AG04450 (cell line): ENCODE data around the gene PRPSAP1. TPM values are rescaled to one million over a fixed set of nuclear protein-coding genes. Genes with fewer than 3 reads are reported as not detected.
"Not testable (repeated sequence)": the region's sequence is repeated elsewhere in the genome, so short reads cannot be mapped to it uniquely, and the experiment has no call there.

Source experiments
- CTCF ChIA-PET: fragments of 300-600, 350-600 bp; formaldehyde crosslinking; extraction: SDS; loops from one replicate; lab custom pipeline; 2022; ENCODE audit warnings: antibody characterized with exemption, inconsistent platforms; lab: Charles Lee
- POLR2A ChIA-PET: fragments of 350-600 bp; formaldehyde crosslinking; extraction: SDS; loops from one replicate; lab custom pipeline; 2021; ENCODE audit warnings: antibody characterized with exemption, inconsistent platforms; lab: Yijun Ruan, JAX
- DNase-seq: peaks from one replicate; pipeline ENCODE4 v3.0.0-alpha.2; 2011; ENCODE audit warnings: low read depth, low spot score
- H3K27ac ChIP-seq: one replicate; pipeline ENCODE4 v1.5.1; 2012; ENCODE audit warnings: low read depth, low read length, control low read depth
- H3K27me3 ChIP-seq: one replicate; pipeline ENCODE4 v1.6.0; 2012; ENCODE audit warnings: low read length; ENCODE audit not compliant: control insufficient read depth, insufficient read depth
- H3K4me3 ChIP-seq: 2 replicates; pipeline ENCODE4 v1.5.1; 2011; ENCODE audit warnings: mild to moderate bottlenecking, low read depth, low read length, control low read depth
- H3K9me3 ChIP-seq: 2 replicates; pipeline ENCODE4 v1.5.1; 2012; ENCODE audit warnings: low read length; ENCODE audit not compliant: control insufficient read depth, insufficient read depth
- CTCF ChIP-seq: IDR thresholded peaks from 2 replicates; pipeline ENCODE4 v1.5.1; 2011; ENCODE audit warnings: low read depth, low read length, control low read depth, inconsistent platforms
- polyA plus RNA-seq: library from polyadenylated mRNA; depleted of rRNA; stranded (reverse); fragments of >200 nt; gene quantifications from 2 replicates; pipeline ENCODE4 v1.2.3, GENCODE V29; 2011

The PRPSAP1 gene
- polyA plus RNA-seq, 1 experiment, result 49.9 TPM

GRCh38 chr17:76312735-76313134 lies 41.0 kb downstream of the PRPSAP1 start:
- DNase-seq, result no peak
- Histone ChIP-seq H3K4me3 (no peak overlapping the region), H3K27ac (no peak overlapping the region), H3K9me3 (no peaks in the 10 kb centered on the region; the same call in 1 of the 2 replicates), H3K27me3 (no peaks in the 10 kb centered on the region)
- ChIA-PET CTCF (interaction anchor here (0.6 to 1.4 kb wide), 4 partner anchors 10 to 85 kb away, joined by 3 to 5 read pairs (median 3); partner anchors contain the start of gene PRPSAP1), POLR2A (no interaction called here)
- TF ChIP-seq CTCF, result no peak

- DNase-seq, result no peak
- no peak for TF ChIP-seq CTCF
- POLR2A ChIA-PET, result interaction anchor here (0.7 kb wide), 1 partner anchor 44 kb away, joined by 6 read pairs; no protein-coding TSS in a partner anchor
Measured at GRCh38 chr17:76309461-76309860, 44.3 kb downstream of the PRPSAP1 start.

GRCh38 chr17:76307966-76308338 lies 45.8 kb downstream of the PRPSAP1 start, which contains the start of gene QRICH2:
QRICH2 (minus strand) TSS chr17:76308276; CDS start chr17:76307998, 278 bp downstream.
- POLR2A ChIA-PET, result no interaction called here
- no peak within 1 kb of the TSS for H3K4me3 ChIP-seq
- CTCF ChIA-PET, result interaction anchor here (10.1 kb wide), 1 partner anchor 89 kb away, joined by 170 read pairs; no protein-coding TSS in a partner anchor

More at GRCh38 chr17:76309461-76309860, 44.3 kb downstream of the PRPSAP1 start:
- no peak overlapping the region for H3K27ac ChIP-seq
- H3K27me3 ChIP-seq, result no peaks in the 10 kb centered on the region
- H3K9me3 ChIP-seq, result no peaks in the 10 kb centered on the region; the same call in 1 of the 2 replicates
- CTCF ChIA-PET, result interaction anchor here (1.1 to 1.5 kb wide), 2 partner anchors 10 to 89 kb away, joined by 5 read pairs; no protein-coding TSS in a partner anchor
- no peak overlapping the region for H3K4me3 ChIP-seq

GRCh38 chr17:76307299-76307965 lies 46.3 kb downstream of the PRPSAP1 start:
- no peak overlapping the region for H3K4me3 ChIP-seq
- DNase-seq, result no peak
- ChIA-PET POLR2A (no interaction called here), CTCF (interaction anchor here (0.7 to 10.1 kb wide), 2 partner anchors 76 to 90 kb away, joined by 3 to 170 read pairs; no protein-coding TSS in a partner anchor)
- no peak overlapping the region for H3K27ac ChIP-seq
- H3K27me3 ChIP-seq, result no peaks in the 10 kb centered on the region
- no peaks in the 10 kb centered on the region; the same call in 1 of the 2 replicates for H3K9me3 ChIP-seq
- TF ChIP-seq CTCF, result no peak

More at GRCh38 chr17:76307966-76308338, 45.8 kb downstream of the PRPSAP1 start, which contains the start of gene QRICH2:
- Histone ChIP-seq H3K27ac (no peak within 1 kb of the TSS), H3K9me3 (no peaks in the 10 kb centered on the region; the same call in 1 of the 2 replicates), H3K27me3 (no peaks in the 10 kb centered on the region)
- no peak for TF ChIP-seq CTCF
- DNase-seq, result no peak

GRCh38 chr17:76305135-76305454 lies 48.6 kb downstream of the PRPSAP1 start:
- H3K4me3 ChIP-seq, H3K9me3 ChIP-seq, DNase-seq, H3K27me3 ChIP-seq, H3K27ac ChIP-seq: not testable (repeated sequence)
- ChIA-PET POLR2A (interaction anchor here (1.2 kb wide), 1 partner anchor 80 kb away, joined by 4 read pairs; the partner anchor contains the start of gene SPHK1), CTCF (interaction anchor here (0.6 to 10.1 kb wide), 5 partner anchors 25 to 218 kb away, joined by 5 to 170 read pairs (median 9); no protein-coding TSS in a partner anchor)
